Testis (tissue), 2 donors: ENCODE data around the gene PLA2R1.

Experiments used
- CTCF ChIP-seq, 3 experiments: fragments of 450-650 bp in 2 of 3; fragments of 200-600 bp in 1 of 3; sonication (generic) in 1 of 3; IDR thresholded peaks; one replicate each; pipeline ENCODE4 v1.5.1; 2016 to 2019; ENCODE audit warnings: antibody characterized with exemption in 3 of 3, mild to moderate bottlenecking in 2 of 3, moderate library complexity in 1 of 3
- POLR2A ChIP-seq: fragments of 450-650 bp; IDR thresholded peaks from one replicate; pipeline ENCODE4 v1.6.1; 2017; ENCODE audit warnings: antibody characterized with exemption, mild to moderate bottlenecking, moderate library complexity

- TF ChIP-seq POLR2A, result no peak
- TF ChIP-seq CTCF (IDR thresholded peaks at IDR 0.05), result no peak
Measured at GRCh38 chr2:159996792-159997546, 65.4 kb downstream of the PLA2R1 start.
